Stimulated activated CD4-positive, alpha-beta T cell treated with anti-CD3 and anti-CD28 coated beads, Interleukin-12 subunit alpha, Interleukin-12 subunit beta, amount 100 ng/mL, for 4 hours (primary cell): Measurements from ENCODE around the gene BICD1.
"Not testable (repeated sequence)": the region's sequence is repeated elsewhere in the genome, so short reads cannot be mapped to it uniquely, and the experiment has no call there.

Source experiments
- DNase-seq: peaks from one replicate; pipeline ENCODE4 v3.0.0-alpha.2; 2020

BICD1 gene

DNA sequence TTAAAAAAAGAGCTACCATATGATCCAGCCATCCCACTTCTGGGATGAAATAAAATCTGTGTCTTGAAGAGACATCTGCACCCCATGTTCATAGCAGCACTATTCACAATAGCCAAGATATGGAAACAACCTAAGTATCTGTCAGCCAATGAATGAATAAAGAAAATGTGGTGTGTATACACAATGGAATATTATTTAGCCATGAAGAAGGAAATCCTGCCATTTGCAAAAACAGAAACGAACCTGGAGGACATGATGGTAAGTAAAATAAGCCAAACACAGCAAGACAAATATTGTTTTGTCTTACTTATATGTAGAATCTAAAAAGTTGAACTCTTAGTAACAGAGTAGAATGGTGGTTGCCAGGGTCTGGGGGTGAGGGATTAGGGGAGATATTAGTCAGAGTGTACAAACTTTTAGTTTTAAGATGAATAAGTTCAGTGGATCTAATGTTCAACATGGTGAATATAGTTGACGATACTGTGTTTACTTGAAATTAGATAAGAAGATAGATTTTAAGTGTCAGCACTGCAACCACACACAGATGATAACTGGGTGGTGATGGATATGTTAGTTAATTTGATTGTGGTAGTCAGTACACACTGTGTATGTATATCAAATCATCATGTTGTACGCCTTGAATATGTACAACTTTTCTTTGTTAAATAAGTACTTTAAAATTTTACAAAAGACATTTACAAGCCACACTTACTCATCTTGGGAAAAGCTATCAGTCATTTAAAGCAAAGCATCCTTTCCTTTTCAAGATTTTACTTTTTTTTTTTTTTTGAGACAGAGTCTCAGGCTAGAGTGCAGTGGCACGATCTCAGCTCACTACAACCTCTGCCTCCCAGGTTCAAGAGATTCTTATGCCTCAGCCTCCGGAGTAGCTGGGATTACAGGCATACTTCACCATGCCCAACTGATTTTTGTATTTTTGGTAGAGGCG is 89.9 kb downstream of the BICD1 start:
- no peak for DNase-seq

DNA sequence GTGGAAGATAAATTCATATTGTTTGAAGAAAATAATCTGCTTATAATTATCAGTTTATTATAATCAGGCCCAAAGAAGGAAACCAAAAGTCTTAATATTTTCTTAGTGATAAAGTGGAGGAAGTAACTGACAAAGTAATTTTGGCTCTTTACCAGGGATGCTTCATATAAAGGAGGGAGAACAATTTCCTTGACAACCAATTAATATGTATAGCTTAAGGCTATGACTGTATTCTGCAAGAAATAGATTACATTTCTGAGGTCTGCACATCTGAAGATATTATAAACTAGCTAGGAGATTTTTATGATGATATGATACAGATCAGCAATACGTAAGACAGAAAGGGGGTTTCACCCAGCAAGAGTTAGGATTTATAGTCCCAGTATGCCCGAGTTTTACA is 90.8 kb downstream of the BICD1 start:
- no peak for DNase-seq

DNA sequence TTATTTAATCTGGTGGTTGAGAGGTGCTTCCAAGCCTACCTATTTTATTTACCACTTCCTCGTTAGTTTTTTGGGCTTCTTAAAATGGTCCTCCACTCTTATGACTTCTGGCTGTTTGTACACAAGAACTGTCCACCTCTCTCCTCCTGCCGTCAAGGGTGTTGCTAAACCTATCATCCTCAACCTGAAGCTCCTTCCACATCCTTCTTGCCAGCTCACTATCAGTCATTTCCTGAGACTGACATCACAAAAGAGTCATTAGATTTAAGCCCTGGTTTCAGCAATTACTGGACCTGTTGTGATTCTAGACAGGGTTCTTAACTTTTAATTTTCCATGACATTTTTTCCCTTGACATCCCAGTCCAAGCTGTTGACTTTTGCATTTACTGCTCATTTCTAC is 91.9 kb downstream of the BICD1 start:
- DNase-seq = no peak

DNA sequence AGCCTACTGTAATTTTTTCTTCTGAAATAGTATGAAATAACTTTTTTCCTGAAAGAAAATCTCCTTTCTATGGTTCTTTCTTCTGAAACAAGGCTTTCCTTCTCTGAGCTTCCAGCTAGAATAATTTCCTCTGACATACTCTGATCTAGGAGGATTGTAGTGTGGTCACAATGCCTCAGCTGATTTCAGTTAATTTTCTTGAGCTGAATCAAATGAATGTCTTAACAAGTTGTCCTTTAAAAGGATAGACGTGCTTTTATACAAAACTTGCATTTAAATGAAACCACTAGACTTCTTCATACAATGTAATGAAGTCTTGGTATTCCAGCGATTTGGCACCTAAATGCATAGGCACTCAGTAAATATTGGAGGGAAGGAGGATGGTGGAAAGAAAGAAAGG is 94.4 kb downstream of the BICD1 start:
- DNase-seq = no peak

DNA sequence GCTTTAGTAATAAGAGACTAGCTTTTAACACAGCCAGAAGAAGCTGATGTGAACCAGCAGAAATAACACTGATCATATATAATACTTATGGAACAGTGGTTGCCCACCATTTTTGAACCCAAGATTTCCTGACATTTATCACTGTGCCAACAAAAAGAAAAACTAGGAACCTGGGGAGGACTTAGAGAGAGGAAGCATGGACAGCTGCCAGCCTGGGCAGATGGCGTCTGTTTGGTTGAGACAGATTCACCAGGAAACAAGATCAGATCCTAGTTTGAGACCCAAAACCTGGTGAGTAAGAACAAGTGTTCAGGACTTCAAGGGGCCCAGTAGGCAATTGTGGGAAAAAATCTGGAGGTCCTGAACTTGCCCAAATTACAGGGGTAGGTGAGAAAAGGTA is 95.3 kb downstream of the BICD1 start:
- no peak for DNase-seq

DNA sequence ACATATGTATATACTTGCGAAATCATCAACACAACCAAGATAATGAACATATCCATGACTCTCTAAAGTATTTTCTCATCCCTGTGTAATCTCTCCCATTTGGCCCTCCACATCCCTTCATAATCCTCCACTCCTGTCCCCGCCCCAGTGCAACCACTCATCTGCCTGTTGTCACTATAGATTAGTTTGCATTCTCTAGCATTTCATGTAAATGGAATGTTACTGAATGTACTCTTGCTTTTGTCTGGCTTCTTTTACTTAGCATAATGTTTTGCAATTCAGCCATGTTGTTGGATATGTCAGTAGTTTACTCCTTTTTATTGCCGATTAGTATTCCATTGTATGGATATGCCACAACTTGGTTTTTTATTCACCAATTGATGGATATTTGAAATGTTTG is 99.1 kb downstream of the BICD1 start:
- DNase-seq = no peak

DNA sequence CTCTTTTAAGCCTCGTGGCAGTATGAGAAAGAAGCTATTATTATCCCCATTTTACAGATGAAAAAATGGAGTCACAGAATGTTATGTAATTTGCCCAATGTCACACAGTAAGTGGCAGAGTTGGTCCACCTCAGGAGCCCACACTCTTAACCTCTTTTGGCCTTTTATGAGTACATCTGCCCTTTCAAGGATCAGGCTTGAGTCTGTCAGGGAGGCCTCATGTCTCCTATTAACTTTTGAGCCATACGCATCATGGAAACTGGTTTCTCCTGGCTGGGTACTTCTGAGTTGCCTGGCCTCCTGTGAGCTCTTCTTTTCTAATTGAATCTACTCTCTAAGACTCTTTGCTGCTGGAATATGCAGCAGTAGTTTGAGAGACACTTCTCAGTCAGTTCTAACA is 101.7 kb downstream of the BICD1 start:
- no peak for DNase-seq

DNA sequence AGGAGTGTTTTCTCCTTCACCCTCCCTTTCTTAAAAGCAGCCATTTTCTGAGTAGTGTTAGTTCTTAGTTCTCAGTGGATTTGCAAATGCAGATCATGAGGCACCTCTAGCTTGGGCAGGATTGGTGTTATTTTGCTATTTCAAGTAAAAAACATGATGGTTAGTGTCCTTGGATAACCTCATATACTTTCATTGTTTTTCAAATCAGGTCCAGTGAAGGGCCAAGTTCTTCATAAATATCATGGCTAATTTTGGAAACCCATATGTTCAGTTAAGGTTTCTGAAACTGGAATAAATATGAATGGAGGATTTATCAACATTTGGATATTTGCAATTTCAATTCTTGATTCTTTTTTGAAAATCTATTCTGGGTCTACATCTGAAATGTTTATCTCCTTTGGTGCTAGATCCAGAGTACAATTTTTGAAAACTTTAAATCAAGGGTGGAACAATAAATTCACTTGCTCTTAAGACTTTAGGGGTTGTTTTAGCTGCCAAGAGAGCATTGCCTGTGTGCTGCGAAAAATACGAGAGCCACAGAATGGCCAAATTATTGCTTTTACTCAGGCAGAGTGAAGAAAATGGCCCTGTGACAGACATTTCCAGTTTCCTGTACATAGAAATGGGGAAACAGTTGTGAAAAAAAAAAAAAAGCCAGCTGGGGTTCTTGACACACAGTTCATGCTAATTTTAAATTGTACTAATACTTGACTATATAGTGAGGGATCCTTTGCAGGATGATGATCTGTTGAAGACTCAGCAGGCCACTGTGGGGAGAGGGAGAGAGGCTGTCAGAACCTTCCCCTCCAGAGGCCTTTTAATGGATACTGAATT is 104.6 kb downstream of the BICD1 start:
- no peak for DNase-seq

DNA sequence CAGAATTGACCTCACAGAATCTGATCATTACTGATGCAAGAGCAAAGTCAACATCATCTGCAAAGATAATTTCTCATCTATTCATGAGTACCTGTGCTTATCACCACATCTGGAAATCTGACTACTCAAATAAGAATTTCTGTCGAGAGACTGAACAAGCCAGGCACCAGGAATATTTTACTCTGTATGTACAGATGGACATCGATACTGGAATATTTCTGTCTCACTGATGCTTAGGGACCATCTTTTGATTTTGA is 105.2 kb downstream of the BICD1 start:
- no peak for DNase-seq

DNA sequence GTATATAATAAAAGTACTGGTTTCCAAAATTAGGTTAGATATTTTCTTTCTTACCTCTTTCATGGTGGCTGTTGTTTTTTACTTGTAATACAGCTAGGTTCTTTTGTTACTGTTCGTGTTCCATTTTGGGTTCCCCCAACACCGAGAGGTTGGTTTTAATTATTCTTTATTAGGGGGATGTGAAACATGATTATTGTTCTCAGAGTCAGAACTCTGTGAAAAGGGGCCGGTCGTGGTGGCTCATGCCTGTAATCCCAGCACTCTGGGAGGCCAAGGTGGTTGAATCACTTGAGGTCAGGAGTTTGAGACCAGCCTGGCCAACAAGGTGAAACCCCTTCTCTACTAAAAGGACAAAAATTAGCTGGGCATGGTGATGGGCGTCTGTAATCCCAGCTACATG is 108.1 kb downstream of the BICD1 start:
- DNase-seq = no peak

DNA sequence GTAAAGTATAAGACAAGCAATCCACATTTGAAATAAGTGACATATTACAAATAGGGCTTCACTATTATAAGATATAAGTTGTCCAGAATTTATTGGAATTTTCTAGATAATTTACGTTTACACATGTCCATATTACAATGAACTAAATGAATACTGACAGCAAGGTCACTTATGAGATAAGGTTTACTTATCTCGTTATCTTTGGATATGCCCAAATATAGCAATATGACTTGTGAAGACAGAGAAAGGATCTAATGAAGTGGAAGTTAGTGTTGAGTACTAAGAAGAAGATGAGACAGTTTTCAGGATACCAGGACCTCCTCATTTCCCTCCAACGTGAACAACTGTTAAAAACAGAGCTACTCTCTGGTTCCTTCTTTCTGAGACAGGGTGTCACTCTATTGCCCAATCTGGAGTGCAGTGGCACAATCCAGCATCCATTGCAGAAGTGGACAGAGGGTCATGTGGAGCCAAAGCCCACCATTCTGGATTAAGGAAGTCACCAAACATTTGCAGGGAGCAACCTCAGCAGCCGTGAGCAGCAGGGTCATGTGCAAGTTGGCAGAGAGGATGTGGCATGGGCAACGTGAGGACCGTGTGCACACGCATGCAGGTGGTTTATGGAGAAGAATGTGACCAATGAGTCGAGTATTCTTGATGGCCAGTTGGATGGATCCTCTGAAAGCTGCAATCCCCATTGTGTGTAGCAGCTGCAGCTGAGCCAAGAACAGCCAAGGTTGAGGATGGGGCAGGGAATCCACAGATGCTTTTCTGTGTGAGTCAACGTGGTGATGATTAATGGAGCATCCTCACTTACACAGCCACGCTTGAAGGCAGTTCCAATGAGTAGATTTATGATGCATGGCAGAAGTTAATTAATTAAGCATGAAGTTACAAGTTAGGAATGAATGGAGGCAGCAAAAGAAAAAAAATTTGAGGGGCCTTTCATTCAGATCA is 111.0 kb downstream of the BICD1 start:
- no peak for DNase-seq

DNA sequence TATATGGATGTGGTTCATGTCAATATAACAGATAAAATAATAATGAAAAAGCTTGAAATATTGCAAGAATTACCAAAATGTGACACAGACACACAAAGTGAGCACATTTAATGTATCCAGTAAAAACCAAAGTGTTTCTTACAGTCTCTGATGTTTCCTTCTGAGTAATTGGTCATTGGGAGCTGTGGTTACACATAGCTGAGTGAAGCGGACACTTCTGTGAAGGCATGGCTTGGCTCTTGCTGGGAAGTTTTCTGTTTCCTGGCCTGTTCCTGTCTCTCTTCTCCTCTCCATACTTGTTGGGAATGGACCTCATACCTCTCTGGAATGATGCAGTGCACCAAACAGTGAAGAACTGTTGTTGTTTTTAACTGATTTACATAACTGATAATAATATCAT is 117.3 kb downstream of the BICD1 start:
- DNase-seq = no peak

DNA sequence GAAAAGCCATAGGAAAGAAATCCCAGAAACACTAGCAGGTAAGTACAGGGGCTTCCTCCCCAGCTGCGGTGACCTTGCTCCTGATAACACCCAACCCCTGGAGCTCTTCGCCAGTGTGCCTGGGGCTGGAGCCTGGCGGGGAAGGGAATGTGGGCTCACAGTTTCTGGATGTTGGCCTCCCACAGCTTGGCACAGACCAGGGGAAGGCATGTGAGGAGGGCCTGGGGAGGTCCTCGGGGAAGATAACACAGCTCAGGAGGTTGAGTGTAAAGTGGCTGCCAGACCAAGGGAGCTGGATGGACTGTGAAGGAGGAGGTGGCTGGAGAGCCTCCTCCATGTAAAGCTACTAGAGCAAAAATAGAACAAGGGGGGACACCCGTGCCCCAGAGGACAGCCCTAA is 120.1 kb downstream of the BICD1 start:
- no peak for DNase-seq

DNA sequence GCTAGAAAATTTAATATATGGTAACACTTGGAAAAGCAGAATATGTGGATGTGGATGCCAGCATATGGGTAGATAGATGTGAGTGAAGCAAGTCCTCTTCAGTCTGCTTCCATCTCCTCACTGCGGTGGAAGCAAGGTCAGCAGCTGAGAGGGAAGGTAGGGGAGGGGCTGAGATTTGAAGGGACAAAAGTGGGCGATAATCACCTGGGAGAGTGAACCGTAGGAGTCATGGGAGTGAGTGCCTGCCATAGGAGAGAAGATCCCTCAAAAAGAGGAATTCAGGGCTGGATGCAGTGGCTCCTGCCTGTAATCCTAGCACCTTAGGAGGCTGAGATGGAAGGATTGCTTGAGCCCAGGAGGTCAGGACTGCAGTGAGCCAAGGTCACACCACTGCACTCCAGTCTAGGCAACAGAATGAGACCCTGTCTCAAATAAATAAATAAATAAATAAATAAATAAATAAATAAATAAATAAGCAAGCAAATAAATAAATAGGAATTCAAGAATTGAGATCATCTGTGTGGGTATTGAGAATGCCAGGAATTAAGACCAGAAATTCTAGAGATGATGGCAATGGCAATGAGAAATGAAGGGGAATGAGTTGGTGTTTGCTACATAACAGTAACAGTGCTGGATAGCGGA is 123.4 kb downstream of the BICD1 start:
- no peak for DNase-seq

DNA sequence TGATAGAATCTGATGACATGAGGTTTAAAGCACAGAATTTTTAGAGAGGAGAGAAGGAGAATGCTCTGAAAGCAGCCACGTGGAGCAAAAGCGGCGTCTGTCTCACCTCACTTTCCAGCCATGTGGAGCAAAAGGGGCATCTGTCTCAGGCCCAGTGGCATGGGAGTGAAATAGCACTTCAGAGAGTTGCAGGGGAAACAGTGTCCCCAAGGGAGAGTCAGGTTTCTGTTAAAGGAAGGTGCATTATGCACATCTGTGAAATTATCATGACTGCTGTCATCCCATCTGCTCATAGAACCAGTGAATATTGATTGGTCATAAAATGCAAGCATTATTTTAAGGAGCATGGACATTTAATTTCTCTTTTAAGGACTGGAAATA is 124.0 kb downstream of the BICD1 start:
- no peak for DNase-seq

DNA sequence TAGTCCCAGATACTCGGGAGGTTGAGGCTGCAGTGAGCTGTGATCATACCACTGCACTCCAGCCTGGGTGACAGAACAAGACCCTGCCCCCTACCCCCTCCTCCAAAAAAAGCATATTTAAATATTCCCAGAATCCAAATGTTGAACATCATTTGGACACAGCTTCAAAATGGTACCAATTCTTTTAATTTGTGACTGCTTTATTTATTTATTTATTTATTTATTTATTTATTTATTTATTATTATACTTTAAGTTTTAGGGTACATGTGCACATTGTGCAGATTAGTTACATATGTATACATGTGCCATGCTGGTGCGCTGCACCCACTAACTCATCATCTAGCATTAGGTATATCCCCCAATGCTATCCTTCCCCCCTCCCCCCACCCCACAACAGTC is 124.7 kb downstream of the BICD1 start:
- DNase-seq = not testable (repeated sequence)

DNA sequence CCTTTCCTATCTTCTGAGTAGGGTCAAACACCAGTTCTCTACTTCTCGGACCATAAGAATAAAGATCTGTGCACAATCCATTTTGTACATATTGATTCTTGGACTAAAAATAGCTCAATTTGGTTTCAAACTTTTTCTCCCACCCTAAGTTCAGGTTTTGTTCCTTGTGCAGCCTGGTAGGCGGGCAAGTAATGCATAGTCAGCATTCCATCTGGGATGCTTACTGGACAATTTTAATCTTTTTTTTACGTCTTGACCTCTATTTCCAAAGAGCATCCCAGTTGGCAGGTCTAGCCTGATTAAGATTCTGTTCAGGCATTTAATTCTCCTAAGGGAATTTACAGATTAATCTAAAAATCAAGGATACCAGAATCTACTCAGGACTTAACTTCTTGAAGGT is 126.9 kb downstream of the BICD1 start:
- no peak for DNase-seq

DNA sequence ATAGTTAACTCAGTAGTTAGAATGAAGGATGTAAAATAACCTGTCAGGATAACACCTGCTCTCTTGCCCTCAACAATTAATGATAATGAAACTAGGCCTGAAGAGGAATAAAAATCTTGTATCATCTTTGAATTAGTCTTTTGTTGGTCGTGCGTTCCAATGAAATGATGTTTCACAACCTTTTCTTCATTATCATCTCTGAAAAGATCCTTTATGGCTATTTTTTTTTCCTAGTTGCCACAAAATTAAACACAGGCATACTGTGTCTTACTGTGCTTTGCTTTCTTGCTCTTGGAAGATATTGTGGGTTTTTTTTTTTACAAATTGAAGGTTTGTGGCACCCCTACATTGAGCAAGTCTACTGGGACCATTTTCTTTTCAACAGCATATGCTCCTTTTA is 128.6 kb downstream of the BICD1 start:
- DNase-seq = no peak

DNA sequence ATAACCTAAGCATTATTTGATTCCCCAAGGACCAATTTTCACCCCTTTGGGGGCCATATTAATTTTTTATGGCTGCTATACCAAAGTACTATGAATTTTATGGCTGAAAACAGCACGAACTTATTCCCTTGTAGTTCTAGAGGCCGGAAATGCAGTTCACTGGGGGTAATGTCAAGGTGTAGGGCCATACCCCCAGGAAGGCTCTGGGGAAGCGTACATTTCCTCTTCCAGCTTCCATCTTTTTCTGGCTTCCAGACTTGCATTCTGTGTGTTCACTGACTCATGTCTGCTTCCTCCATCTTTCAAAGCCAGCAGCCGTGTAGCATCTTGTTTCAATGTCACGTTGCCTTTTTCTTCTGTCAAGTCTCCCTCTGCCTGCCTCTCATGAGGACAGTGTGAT is 133.5 kb downstream of the BICD1 start:
- no peak for DNase-seq

DNA sequence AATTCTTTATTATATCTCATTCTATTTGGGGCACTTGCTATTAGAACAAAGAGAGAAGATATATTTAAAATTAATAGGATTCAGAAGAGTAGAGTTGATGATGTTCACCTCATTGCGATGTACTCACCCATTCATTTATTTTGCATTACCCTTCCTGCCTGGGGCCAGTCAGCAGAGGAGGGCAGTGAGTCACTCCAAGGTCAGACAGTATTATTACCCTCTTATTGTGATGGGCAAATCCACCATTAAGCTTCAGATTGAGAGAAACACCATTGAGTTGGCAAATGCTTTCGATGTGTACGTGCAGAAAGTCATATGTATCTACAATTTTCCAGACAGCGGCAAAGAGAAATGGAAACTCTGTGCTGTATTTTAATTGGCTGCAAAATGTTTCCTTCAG is 134.2 kb downstream of the BICD1 start:
- DNase-seq = no peak

DNA sequence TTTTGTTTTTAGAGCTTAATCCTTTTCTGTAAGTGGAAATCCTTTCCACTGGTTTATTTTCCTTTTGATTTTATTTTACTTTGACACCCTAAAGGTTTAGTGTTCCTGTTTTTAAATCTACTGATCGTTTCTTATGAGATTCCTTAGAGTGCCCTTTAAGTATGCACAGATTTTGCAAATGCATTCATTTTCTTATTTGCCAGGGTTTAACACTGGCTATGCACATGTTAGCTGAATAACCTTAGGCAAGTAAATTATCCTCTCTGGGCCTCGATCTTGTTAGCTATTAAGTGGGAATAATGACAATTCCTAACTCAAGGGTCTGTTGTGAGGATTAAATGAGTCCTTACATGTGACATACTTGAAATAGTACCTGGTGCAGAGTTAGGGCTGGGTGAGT is 136.0 kb downstream of the BICD1 start:
- DNase-seq = no peak

DNA sequence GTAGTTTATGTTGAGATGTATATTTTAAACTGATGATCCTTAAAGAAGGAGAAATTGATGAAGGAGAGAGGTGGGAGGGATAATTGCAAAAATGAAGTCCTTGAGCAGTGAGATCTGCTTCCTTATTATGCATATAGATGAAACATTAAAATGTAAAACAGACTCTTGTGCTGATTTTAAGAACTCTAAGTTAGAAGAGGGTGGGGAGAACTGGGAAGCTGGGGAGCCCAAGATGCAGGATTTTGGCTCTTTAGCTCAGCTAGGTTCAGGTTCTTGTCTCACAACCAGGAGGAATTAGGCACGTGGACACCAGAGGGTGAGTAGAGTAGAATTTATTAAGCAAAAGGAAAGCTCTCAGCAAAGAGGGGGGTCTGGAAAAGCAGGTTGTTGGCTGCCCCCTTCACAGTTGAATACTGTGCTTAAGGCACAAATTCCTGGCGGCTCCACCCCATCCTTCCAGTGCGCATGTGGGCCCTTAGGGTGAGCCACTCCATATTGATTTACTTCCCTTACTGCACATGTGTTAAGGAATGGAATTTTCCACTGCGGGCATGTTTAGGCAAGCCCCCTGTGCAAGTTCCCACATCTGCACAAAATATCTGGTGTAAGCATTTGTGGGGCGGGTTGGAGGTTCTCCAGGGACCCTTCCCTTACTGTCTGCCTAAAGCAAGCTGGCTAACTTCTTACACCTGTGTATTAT is 141.9 kb downstream of the BICD1 start:
- DNase-seq = no peak
